Activated T-helper 1 cell treated with anti-CD3 and anti-CD28 coated beads, Interleukin-12 subunit alpha, Interleukin-12 subunit beta, Interleukin-2, Interleukin-4 antibody, amounts not matched to agents 30 ng/mL and 10 ng/mL and 1 ng/mL, durations not matched to agents 14 hours and 24 hours and 36 hours (primary cell): ENCODE measurements around the gene CFAP410. TPM values are rescaled to one million over a fixed set of nuclear protein-coding genes. Genes with fewer than 3 reads are reported as not detected.
A peak's percentile ranks its signal among the peaks of the same experiment; 100 is the strongest.
"Not testable (repeated sequence)": the region's sequence is repeated elsewhere in the genome, so short reads cannot be mapped to it uniquely, and the experiment has no call there.

ENCODE experiments used
- DNase-seq: peaks from one replicate; pipeline ENCODE4 v3.0.0; 2021; ENCODE audit warnings: low spot score
- H3K27ac Mint-ChIP-seq: one replicate; pipeline ENCODE4 v1.8.0; 2021; ENCODE audit warnings: mild to moderate bottlenecking, mixed read lengths
- H3K27me3 Mint-ChIP-seq: one replicate; pipeline ENCODE4 v1.8.0; 2022; ENCODE audit warnings: mild to moderate bottlenecking, moderate library complexity, mixed read lengths; ENCODE audit not compliant: insufficient read depth
- H3K36me3 Mint-ChIP-seq: one replicate; pipeline ENCODE4 v1.8.0; 2021; ENCODE audit warnings: low read depth, mixed read lengths
- H3K4me1 Mint-ChIP-seq: one replicate; pipeline ENCODE4 v1.8.0; 2021; ENCODE audit warnings: low read depth, mixed read lengths
- H3K4me3 Mint-ChIP-seq: one replicate; pipeline ENCODE4 v1.8.0; 2021; ENCODE audit warnings: mild to moderate bottlenecking, moderate library complexity, mixed read lengths
- H3K9me3 Mint-ChIP-seq: one replicate; pipeline ENCODE4 v1.8.0; 2021; ENCODE audit warnings: mixed read lengths
- intact Hi-C: fragments of 100-400 bp; cut with micrococcal nuclease; formaldehyde crosslinking; loops from one replicate; pipeline ENCODE4 v1.15.1; 2024
- total RNA-seq: library from RNA; stranded (reverse); gene quantifications from 2 replicates; pipeline ENCODE4 v1.2.3, GENCODE V29; 2022

Gene CFAP410
- total RNA-seq, 1 donor from 2014 or later: 17.8 TPM

DNA sequence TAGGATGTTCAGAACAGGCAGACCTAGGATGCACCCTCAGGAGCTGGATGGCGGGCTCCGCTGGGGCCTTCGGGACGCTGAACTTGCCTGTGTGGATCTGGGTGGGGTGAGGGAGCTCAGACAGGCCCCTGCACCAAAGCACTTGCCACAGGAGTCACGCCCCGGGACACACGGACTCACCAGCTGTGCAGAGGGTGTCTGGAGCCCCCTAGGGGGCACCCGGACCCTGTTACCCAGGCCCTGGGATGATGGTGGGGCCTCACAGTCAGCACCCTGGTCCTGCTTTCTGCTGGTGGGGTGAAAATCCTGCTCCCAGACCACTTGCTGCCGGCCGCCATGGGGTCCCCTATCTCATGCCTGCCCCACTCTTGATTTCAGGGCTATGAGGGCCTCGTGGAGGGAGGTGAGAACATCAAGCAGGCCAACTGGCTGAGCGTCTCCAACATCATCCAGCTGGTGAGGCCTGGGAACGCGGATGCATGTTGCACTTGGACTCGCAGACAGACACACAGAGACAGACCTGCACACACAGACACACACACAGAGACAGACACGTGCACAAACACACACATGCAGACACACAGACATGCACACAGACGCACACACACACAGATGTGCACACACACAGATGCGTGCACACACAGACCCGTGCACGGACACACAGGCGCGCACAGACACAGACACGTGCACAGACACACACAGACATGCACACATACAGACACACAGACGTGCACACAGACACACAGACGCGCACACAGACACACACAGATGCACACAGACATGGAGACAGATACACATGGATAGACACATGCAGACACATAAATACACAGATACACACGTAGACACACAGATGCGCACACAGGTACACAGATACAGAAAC, 28.3 kb downstream of the CFAP410 start:
- DNase-seq: no peak
- intact Hi-C loops: no loop called here
- Mint-ChIP-seq H3K9me3 (no peaks in the 10 kb centered on the region), H3K27ac (no peak overlapping the region), H3K36me3 (peaks cover 11% of the 10 kb centered on the region), H3K4me1 (no peaks in the 10 kb centered on the region), H3K4me3 (no peak overlapping the region), H3K27me3 (no peaks in the 10 kb centered on the region)

DNA sequence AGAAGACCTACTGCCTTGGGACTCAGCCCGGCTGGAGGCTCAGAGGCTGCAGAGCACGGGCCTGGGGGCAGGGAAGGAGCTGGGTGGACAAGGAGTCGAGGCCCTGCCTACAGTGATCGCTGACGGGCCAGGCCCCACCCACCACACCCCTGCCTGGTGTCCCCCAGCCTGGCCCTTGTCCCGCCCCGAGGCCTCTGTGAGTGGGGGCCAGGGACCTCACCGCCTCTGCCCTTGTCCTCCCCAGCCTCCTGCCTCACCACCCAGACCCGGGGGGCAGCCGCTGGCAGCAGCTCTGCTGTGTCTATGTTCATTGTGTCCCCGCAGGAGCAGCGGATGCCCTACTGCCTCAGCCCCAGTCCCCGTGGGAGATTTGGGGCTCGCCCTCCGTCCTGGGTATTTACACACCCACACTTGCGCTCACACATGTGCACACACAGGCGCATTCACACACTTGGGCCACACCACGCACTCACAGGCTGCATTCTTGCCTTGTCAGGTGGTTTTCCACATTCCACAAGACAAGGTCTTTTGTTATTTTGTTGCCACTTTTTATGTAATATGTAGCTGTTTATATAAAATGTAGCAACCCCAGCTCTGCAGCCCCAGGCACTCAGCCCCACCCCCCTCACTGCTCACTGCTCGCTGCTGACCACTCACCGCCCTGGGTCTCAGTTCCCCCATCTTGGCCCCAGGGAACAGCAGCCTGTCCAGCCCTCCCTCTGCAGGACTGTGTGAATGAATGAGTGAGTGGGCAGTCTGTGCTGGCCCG, 32.1 kb downstream of the CFAP410 start:
- Mint-ChIP-seq H3K36me3 (peaks cover 15% of the 10 kb centered on the region), H3K4me3 (no peak overlapping the region), H3K4me1 (peaks cover 21% of the 10 kb centered on the region), H3K27me3 (no peaks in the 10 kb centered on the region), H3K27ac (no peak overlapping the region), H3K9me3 (no peaks in the 10 kb centered on the region)
- intact Hi-C loops: no loop called here
- no peak for DNase-seq

DNA sequence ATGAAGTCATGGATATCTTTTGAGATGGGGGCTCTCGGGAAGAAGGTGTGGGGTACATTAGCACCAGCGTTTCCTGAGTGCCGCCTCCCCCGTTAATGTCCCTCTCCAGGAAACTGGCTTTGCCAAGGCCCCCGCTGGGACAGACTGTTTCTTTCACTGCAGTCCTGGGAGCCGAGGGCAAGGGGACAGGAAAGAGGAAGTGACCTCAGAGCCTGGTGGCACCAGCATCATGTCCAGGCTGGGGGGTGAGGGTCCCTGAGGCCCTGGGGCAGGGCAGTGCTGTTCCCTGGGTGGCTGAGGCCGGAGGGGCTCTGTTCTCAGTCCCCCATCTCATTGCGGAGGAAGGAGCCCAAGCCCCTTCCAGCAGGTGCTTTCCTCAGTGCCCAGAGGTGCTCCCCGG, 33.5 kb downstream of the CFAP410 start:
- intact Hi-C loops: no loop called here
- peaks cover 11% of the 10 kb centered on the region for H3K36me3 Mint-ChIP-seq
- H3K27ac Mint-ChIP-seq: no peak overlapping the region
- no peaks in the 10 kb centered on the region for H3K27me3 Mint-ChIP-seq
- H3K4me3 Mint-ChIP-seq: no peak overlapping the region
- DNase-seq: no peak
- peaks cover 24% of the 10 kb centered on the region for H3K4me1 Mint-ChIP-seq
- H3K9me3 Mint-ChIP-seq: no peaks in the 10 kb centered on the region

DNA sequence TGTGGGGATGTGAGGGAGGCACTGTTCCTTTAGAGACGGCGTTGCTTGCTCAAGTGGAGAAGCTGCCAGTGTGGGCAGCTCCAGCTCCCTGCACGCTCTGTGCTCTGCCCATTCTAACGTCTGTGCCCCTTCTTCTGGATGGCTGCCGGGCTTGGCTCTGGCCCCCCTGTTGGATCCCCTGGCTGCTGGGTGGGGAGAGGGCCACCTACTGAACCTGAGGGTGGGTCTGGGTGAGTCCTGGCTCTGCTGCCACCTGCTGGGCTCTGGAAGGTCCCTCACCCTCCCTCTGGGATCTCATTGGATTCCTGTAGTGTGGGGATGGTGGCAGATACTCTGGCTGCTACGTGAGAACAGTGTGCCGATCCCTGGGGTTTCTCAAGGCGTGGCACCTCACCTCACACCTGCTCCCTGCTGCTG, 34.3 kb downstream of the CFAP410 start:
- intact Hi-C loops: no loop called here
- Mint-ChIP-seq H3K4me1 (peaks cover 24% of the 10 kb centered on the region), H3K9me3 (no peaks in the 10 kb centered on the region), H3K36me3 (peaks cover 11% of the 10 kb centered on the region), H3K27me3 (no peaks in the 10 kb centered on the region), H3K4me3 (peak overlapping the region; percentile 23), H3K27ac (peak overlapping the region; percentile 84)
- no peak for DNase-seq

DNA sequence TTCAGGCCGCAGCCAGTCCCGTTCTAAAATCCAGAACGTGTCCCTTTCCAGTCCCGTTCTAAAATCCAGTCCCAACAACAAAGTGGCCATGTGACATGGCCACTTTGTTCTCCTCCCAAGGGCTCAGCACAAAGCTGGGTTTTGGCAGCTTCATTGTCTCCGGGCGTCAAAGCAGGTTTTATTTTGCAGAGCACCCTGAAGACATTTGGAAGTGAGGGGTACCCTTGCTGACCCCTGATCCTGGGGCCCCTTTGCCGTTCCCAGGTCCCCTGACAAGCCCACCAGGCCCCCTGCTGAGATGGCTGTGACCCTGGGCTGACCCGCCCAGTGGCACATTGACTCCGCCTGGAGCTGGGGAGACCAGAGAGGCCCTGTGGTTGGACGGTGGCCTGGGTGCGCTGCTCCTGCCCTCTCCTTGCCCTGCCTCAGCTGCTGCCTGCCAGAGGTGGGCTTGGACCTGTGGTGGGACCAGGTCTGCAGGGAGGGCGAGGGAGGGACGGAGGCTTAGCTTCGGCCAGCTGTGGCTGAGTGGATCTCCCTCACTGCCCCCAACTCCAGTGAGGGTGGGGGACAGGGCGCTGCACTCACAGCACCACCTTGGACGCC, 35.1 kb downstream of the CFAP410 start:
- no peaks in the 10 kb centered on the region for H3K9me3 Mint-ChIP-seq
- intact Hi-C loops: no loop called here
- no peak overlapping the region for H3K4me3 Mint-ChIP-seq
- no peak overlapping the region for H3K27ac Mint-ChIP-seq
- H3K36me3 Mint-ChIP-seq: peaks cover 11% of the 10 kb centered on the region
- H3K27me3 Mint-ChIP-seq: no peaks in the 10 kb centered on the region
- DNase-seq: no peak
- H3K4me1 Mint-ChIP-seq: peaks cover 27% of the 10 kb centered on the region

DNA sequence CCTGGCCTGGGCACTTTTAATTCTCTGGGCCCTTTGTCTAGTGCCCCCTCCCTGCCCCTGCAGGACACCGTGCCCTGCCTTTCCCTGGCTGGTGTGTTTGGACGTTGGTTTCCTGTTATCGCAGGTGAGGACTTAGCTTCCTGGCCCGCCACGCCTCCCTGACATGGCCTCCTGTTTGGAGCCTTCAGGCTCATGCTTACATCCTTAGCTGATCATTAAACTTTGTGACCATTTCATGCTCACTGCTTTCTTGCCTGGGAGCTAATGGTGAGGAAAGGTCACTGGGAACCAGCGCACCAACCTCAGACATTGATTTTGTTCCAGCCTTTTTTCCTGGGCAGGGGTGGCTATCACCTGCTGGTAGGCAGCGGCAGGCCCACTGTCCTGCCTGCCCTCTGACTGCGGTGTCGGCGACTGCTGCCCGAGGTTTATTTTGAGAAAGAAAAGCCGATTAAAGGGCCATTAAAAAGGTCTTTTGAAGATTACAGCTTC, 35.7 kb downstream of the CFAP410 start:
- intact Hi-C loops: no loop called here
- DNase-seq: no peak
- peaks cover 32% of the 10 kb centered on the region for H3K4me1 Mint-ChIP-seq
- H3K36me3 Mint-ChIP-seq: peaks cover 11% of the 10 kb centered on the region
- H3K27ac Mint-ChIP-seq: peak overlapping the region; percentile 65
- H3K9me3 Mint-ChIP-seq: no peaks in the 10 kb centered on the region
- H3K27me3 Mint-ChIP-seq: no peaks in the 10 kb centered on the region
- peak overlapping the region; percentile 68 for H3K4me3 Mint-ChIP-seq

DNA sequence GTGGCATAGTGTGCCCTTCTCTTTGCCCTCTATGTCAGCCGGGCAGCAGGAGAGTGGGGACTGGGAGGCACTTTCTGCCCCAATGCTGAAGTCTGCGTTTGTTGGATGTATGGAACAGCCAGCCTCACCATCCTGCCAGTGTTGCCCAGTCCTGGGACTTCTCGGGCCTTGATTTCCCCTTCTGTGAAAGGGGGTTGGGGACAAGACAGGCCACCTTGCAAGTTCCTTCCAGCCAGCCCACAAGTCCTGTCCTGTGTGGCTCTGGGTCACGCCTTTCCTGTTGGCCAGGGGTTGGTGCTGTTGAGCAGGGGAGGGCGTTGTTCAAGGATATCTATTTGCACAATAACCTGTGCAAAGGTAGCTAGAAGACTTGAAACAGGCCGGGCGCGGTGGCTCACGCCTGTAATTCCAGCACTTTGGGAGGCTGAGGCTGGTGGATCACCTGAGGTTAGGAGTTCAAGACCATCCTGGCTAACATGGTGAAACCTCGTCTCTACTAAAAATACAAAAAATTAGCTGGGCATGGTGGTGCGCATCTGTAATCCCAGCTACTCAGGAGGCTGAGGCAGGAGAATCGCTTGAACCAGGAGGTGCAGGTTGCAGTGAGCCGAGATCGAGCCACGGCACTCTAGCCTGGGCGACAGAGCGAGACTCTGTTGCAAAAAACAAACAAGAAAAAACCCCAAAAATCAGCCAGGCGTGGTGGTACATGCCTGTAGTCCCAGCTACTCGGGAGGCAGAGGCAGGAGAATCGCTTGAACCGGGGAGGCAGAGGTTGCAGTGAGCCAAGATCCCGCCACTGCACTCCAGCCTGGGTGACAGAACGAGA, 36.4 kb downstream of the CFAP410 start:
- intact Hi-C loops, H3K27me3 Mint-ChIP-seq, H3K27ac Mint-ChIP-seq, DNase-seq, H3K36me3 Mint-ChIP-seq, H3K9me3 Mint-ChIP-seq: not testable (repeated sequence)
- Mint-ChIP-seq H3K4me3 (peak overlapping the region; percentile 83), H3K4me1 (peaks cover 40% of the 10 kb centered on the region)

DNA sequence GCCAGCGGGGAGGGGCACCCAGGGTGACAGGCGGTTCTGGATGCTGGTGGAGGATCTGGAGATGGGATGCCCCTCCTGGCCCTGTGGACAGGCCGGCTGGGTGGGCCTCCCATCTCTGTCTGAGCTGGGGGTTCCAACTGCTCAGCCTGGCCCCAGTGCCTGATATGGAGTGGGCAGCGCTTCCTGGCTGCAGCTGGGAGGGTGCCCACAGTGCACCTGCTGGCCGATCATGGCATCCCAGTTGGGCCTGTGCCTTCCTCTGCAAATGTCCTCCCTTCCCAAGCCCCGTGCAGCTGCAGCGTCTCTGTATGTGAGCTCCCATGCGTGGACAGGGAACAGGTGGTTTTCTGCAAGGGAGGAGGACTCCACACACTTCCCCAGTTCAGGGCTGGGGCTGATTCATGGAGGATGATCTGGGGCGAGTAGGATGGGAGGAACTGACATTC, 37.2 kb downstream of the CFAP410 start:
- no peaks in the 10 kb centered on the region for H3K9me3 Mint-ChIP-seq
- DNase-seq: no peak
- no peaks in the 10 kb centered on the region for H3K27me3 Mint-ChIP-seq
- no peak overlapping the region for H3K27ac Mint-ChIP-seq
- peaks cover 45% of the 10 kb centered on the region for H3K4me1 Mint-ChIP-seq
- intact Hi-C loops: no loop called here
- peak overlapping the region; percentile 83 for H3K4me3 Mint-ChIP-seq
- peaks cover 6% of the 10 kb centered on the region for H3K36me3 Mint-ChIP-seq

DNA sequence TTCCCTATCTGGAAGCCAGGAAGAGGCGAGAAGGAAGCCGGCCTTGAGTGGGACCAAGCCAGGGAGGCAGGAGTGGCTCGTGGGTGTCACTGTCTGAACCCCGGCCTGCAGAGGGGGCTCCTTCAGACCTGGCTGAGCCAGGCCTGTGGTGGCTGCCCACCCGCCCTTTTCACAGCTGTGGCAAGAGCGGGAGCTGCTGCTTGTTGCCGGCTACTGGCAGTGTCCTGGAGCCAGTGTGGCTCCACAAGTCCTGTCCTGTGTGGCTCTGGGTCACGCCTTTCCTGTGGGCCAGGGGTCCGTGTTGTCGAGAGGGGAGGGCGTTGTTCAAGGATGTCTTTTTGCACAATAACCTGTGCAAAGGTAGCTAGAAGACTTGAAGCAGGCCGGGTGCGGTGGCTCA, 38.0 kb downstream of the CFAP410 start:
- Mint-ChIP-seq H3K27ac (peak overlapping the region; percentile 71), H3K4me3 (peak overlapping the region; percentile 83), H3K36me3 (peaks cover 6% of the 10 kb centered on the region), H3K27me3 (no peaks in the 10 kb centered on the region), H3K9me3 (no peaks in the 10 kb centered on the region), H3K4me1 (peaks cover 45% of the 10 kb centered on the region)
- intact Hi-C loops: no loop called here
- no peak for DNase-seq

DNA sequence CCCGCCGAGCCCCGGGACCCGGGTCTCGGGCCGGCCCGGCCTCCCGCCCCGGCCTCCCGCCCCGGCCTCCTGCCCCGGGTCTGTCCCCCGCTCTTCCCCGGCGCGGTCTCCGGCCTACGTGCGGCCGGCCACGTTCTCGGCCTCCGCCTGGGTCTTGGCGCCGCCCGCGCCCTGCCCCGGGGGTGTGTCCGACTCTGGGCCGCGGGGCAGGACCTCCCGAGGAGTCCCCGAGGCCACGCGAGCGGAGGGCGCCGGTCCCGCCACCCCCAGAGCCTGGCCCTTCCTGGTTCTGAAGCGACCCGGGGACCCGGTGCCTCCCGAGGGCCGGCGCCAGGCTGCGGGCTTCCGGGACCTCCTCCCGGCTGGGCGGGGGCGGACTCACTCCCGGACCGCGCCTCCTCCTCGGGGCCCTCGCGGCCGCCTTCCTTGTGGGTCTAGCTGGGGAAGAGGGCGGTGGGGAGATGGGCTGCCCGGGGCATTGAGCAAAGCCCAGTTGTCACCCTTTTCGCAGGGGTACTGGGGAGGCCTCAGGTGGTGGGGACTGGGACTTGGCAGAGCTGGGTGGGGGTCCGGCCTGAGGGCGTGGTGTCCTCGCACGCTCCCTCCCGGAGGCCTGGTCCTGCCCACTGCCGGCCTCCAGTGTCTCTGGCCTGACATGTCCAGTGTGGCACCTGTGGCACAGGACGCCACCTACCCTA, 38.8 kb downstream of the CFAP410 start:
- DNase-seq: peak; percentile 67
- Mint-ChIP-seq H3K4me1 (peaks cover 45% of the 10 kb centered on the region), H3K9me3 (no peaks in the 10 kb centered on the region), H3K27ac (peak overlapping the region; percentile 71), H3K27me3 (no peaks in the 10 kb centered on the region), H3K4me3 (peak overlapping the region; percentile 83), H3K36me3 (peaks cover 6% of the 10 kb centered on the region)
- intact Hi-C loops: no loop called here

DNA sequence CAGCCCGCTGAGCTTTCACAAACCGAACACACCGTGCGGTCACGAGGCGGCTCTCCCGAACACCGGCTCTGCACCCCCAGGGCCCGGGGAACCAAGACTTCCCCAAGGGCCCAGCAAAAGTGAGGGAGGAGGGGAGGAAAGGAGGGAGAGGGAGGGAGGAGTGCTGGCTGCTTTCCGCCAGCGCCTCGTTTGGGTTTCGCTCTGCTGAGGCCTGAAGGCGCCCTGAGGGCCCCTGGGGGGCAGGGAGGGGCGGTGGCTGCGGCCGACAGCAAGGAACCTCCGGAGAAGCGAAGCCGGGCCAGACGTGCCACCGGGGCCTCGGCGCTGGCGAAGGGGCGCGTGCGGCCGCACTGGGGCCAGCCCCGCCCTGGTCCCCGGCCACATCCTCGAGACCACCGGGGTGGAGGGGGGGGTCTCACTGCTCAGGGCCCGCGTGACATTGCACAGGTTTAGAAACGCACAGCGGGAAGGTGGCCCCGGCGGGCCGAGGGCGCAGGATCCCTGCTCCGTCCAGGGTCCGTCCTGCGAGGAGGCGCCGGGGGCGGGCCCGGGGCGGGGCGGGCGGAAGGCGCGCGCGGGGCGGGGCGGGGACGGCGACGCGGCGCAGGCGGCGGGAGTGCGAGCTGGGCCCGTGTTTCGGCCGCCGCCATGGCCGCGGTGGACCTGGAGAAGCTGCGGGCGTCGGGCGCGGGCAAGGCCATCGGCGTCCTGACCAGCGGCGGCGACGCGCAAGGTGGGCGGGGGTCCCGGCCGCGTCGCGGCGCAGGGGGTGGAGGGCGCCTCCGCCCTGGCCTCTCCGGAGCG, 39.5 kb downstream of the CFAP410 start, which contains the start of gene PFKL:
Gene PFKL, plus strand, starts transcription at position 596 of the 804 bp plus-strand sequence. Its CDS starts 53 bp downstream, at position 649.
- peak; percentile 60 for DNase-seq
- no peaks in the 10 kb centered on the region for H3K9me3 Mint-ChIP-seq
- peak within 1 kb of the TSS; percentile 86 for H3K4me3 Mint-ChIP-seq
- H3K27me3 Mint-ChIP-seq: no peaks in the 10 kb centered on the region
- peak within 1 kb of the TSS; percentile 91 for H3K27ac Mint-ChIP-seq
- intact Hi-C loops: loop anchor here (1.0 kb wide), 1 partner anchor 287 kb away; the partner anchor contains the start of gene TRAPPC10
- peaks cover 39% of the 10 kb centered on the region for H3K4me1 Mint-ChIP-seq
- peaks cover 2% of the 10 kb centered on the region for H3K36me3 Mint-ChIP-seq
